GM21515 (cell line): ENCODE data around the gene NUDT4.
"Not testable (repeated sequence)": the region's sequence is repeated elsewhere in the genome, so short reads cannot be mapped to it uniquely, and the experiment has no call there.

Experiments
- ATAC-seq: cut with Tn5 transposase; IDR thresholded peaks from one replicate; pipeline ENCODE4 v1.9.1; 2021; ENCODE audit not compliant: unreplicated experiment

NUDT4 gene

DNA sequence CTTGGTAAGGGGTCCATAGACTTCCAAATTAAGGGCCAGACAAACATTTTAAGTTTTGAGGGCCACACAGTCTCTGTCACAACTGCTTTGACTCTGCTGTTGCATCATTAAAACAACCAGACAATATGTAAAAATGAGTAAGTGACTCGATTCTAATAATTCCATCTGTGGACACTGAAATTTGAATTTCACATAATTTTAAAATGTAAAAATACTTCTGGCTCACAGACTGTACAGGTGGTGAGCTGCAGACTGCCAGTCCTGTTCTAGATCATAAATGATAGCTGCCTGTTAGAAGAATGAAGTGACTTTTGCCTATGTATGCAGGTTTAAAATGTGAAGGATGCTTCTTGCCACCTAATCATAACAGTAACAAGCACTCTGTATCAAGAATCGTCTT, 15.7 kb downstream of the NUDT4 start:
- ATAC-seq, result no peak

- no peak for ATAC-seq
Observed at GRCh38 chr12:93397412-93397811, 19.7 kb downstream of the NUDT4 start.

DNA sequence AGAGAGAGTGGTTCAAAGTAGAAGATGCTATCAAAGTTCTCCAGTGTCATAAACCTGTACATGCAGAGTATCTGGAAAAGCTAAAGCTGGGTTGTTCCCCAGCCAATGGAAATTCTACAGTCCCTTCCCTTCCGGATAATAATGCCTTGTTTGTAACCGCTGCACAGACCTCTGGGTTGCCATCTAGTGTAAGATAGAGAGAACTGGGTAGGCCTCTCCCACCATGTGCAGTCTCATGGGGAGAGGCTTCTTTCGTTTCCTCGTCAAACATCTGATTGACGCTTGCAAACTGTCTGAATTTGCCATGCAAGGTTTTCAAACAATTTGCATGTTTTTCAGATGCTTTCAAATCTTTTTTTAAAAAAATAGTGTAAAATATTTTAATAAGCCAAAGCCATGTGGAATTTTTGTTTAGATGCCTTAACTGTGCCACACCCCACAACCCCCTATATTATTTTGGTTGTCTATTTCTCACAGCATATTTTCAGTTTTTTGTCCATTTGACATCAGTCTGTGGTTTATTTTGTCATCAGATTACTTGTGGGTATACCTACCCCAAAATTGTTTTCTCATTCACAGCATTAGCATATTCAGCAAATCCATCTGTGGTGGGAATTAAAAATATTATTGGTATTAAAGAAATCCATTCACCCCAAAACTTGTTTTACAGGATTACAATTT, 21.6 kb downstream of the NUDT4 start:
- peak; percentile 81 for ATAC-seq

DNA sequence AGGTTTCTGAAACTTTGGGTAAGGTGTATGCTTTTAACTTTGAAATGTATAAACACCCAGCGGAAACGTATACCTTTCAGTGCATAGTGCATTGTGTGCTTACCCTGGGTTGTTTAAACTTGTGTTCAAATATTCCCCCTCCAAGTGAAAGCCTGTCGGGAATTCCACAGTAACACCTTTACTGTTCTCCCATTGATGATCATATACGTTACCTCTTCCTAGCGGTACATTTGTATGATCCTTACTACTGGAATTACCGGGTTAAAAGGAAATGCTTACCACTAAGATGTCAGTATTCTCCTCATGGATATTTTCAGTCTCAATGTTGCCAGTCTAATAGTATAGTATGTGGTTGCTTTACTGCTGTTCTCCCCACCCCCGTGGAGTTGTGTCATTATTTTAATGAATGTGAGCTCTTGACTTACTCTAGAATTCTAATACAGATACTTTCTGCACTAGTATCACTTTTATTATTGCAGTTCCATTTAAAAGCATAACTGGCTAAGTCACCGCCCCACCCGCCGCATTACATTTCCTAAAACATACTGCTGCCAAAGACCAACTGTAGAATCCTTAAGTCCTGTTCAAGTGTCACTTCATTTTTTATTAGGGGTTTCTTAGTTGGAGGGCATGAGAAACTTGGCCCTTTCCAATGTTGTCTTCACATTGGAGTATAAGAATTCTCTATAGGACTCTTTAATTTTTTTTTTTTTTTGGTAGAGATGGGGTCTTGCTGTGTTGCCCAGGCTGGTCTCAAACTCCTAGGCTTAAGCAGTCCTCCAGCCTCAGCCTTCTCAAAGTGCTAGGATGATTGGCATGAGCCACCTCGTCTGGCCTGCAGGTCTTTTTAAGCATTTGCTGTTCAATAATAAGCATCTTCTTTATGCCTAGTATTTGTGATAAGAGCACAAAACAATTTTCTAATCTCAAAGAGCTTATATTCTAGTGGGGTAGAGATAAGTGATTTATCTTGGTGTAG, 24.9 kb downstream of the NUDT4 start:
- no peak for ATAC-seq

GRCh38 chr12:93403988-93404803, 26.5 kb downstream of the NUDT4 start:
- no peak for ATAC-seq

DNA sequence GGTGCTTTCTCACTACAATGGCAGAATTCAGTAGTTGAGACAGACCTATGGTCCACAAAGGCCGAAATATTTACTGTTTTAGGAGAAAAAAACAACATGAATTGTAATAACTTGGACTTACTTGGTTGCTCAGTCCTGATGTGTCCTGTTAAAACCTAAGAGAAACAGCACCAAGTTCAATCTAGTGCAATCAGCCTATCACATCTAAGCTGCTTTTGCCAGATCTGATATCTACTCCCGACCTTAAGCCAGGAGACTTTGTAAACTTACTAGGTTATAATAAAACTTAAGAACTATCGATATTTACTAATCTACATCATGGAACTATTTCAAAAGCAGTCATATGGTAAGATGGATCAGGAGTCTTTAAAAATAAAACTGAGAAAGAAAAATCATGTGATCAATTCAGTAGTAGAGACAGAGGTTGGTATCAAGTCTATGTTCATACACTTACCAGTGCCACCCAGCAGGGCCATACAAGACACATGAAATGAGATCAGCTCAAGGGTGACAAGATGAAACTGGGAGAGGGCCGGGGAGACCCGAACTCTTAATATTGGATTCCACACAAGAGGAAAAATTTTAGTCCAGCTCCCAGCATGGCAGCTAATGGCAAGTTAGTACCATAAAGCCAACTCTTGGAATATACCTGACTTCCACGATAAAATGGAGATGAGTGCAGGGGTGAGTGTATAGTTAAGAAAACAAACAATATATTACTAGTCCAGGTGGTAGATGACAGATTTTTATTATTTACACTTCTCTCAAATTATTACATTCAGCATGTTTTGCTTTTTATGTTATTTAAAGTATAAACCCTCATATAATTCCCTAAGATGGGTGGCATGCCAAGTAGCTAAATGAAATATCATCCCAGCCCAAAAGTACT, 27.5 kb downstream of the NUDT4 start:
- no peak for ATAC-seq

DNA sequence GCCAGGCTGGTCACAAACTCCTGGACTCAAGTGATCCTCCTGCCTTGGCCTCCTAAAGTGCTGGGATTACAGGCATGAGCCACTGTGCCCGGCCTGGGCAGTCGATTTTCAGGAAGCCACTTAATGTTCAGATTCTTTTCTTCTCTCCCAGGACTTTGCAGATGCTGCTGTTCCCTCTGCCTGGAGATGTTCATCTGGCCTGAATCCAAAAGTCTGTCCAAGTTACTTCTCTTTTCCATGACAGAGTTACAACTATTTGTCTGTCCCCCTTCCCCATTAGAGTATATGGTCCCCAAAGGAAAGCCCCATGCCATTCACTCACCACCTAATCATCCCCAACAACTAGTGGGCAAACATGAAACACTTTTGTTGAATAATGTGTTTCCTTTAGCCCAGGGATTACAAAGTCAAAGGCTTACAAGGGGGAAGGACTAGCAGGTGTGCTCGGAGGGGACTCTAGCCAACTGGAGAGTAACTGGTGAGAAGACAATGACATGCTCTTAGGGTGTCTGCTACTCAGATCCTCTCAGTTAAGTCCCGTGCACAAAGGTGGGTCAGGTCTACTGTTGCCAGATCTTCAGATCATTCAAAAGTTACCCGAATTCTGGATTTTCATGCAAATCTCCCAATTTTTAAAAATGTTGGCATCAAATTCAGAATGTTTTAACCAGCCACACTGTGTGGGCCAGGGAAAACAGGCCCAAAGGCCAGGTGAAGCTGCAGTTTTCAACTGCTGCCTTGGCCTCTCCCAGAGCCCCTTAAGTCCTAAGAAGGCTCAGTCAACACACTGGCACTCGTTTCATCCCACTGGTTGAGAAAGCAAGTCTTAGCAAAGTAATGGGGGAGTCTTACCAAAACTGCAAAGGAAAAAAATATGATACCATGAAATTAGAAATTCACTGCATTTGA, 29.6 kb downstream of the NUDT4 start:
- no peak for ATAC-seq

DNA sequence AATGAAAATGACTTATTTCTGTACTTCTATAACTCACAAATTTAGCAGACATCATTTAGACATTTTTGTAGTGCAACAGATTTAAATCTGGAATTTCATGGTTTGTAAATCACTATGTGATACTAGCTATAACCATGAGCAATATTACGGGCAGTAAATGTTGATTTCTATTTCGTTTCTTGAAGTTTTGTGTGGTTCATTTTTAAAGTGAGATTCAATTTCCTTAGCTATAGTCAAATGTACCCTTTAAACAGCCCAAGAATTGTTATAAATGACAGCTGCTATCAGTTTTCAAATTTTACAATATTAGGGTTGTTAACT, 30.2 kb downstream of the NUDT4 start:
- ATAC-seq, result no peak

DNA sequence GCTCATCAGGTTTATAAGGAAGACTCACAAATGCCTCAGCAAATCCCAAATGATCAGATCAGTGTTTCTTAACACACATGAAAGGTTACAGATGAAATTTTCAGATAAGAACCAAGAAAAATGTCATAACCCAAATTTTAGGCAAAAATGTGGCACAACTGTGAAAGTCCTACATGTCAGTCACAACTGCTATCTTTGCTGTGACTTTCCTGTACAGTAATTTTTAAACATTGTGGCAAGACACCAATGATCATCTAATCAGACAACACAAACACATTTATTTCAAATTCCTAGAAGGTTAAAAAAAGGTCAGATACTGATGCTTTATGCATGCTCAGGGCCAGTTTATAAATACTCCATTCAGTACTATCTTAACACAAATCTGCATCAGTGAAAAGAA, 31.1 kb downstream of the NUDT4 start:
- no peak for ATAC-seq

- ATAC-seq, result not testable (repeated sequence)
Observed at GRCh38 chr12:93409343-93410187, 31.8 kb downstream of the NUDT4 start.

DNA sequence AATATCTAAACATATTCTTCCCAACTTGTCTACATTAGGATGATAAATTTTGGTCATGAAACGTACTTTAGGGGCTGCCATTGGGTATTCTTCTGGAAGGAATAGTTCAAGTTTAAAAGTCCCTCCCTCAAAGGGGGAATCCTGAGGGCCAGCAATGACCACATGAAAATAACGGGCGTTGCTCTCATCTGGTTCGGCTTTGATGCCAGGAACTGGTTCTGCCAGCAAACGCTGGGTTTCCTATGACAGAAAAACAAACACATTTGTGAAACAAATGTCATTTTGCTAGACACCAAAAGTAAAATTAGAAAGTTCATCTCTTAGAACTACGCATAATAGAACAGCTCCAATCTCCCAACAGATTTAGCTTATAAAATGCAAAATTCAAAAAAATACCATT, 33.3 kb downstream of the NUDT4 start:
- not testable (repeated sequence) for ATAC-seq

GRCh38 chr12:93412396-93412795, 34.7 kb downstream of the NUDT4 start:
- not testable (repeated sequence) for ATAC-seq

DNA sequence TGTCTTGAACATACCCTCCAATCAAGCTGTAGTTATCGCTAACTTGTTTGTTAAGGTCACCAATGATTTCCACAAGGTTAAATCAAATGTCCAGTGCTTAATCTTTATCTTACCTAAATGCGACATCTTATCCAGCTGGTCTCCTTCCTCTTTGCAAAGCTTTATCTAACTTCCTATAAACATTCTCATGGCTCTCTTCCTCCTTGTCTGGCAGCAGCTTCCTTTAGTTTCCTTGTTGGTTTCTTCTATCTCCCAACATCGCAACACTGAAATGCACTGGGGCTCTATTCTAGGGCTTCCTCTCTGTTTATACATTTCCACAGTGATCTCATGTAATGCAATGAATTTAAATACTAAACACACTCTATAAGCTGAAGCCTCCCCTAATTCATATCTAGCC, 35.3 kb downstream of the NUDT4 start:
- no peak for ATAC-seq

GRCh38 chr12:93415723-93416464, 38.2 kb downstream of the NUDT4 start:
- peak; percentile 40 for ATAC-seq

DNA sequence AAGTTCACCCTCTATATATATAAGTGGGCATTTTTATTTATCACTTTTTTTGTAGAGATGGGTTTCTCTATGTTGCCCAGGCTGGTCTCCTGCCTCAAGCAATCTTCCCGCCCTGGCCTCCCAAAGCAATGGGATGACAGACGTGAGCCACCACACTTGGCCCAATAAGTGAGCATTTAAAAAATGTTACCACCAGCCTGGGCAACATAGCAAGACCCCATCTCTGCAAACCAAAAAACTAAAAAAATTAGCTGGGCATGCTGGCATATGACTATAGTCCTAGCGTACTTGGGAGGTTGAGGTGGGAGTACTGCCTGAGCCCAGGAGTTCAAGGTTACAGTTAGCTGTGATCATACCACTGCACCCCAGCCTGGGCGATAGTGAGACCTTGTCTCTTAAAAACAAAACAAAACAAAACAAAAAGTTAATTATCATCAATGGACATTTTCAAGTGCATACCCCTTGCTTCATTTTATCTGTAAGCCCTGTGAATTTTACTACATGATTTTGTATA, 40.3 kb downstream of the NUDT4 start:
- ATAC-seq, result no peak

GRCh38 chr12:93419388-93420034, 41.8 kb downstream of the NUDT4 start:
- ATAC-seq, result peak; percentile 40

GRCh38 chr12:93422050-93422449, 44.3 kb downstream of the NUDT4 start:
- no peak for ATAC-seq
